ENCODE measurements around the gene REL.
"Not testable (repeated sequence)": the region's sequence is repeated elsewhere in the genome, so short reads cannot be mapped to it uniquely, and the experiment has no call there.

The REL gene

GRCh38 chr2:60926741-60927552, 45.6 kb downstream of the REL start:
- DNase-seq (ENCODE audit: low read depth): no peak

GRCh38 chr2:60932061-60932460, 50.7 kb downstream of the REL start:
- DNase-seq (ENCODE audit: low read depth): not testable (repeated sequence)

GRCh38 chr2:60932954-60933353, 51.6 kb downstream of the REL start:
- no peak for DNase-seq (ENCODE audit: low read depth)

GRCh38 chr2:60934165-60934722, 52.9 kb downstream of the REL start:
- no peak for DNase-seq (ENCODE audit: low read depth)

GRCh38 chr2:60936757-60937156, 55.4 kb downstream of the REL start:
- DNase-seq (ENCODE audit: low read depth): no peak

GRCh38 chr2:60938301-60938700, 56.9 kb downstream of the REL start:
- DNase-seq (ENCODE audit: low read depth): no peak

- DNase-seq (ENCODE audit: low read depth): no peak
Observed at GRCh38 chr2:60939622-60940021, 58.2 kb downstream of the REL start.

GRCh38 chr2:60945341-60945740, 64.0 kb downstream of the REL start:
- no peak for DNase-seq (ENCODE audit: low read depth)

- DNase-seq (ENCODE audit: low read depth): no peak
Observed at GRCh38 chr2:60947056-60947455, 65.7 kb downstream of the REL start.

- DNase-seq (ENCODE audit: low read depth): no peak
Observed at GRCh38 chr2:60948161-60948560, 66.8 kb downstream of the REL start.

- DNase-seq (ENCODE audit: low read depth): no peak
Observed at GRCh38 chr2:60948926-60949579, 67.7 kb downstream of the REL start.

- no peak for DNase-seq (ENCODE audit: low read depth)
Observed at GRCh38 chr2:60954139-60954538, 72.8 kb downstream of the REL start.

- no peak for DNase-seq (ENCODE audit: low read depth)
Observed at GRCh38 chr2:60957224-60957623, 75.8 kb downstream of the REL start.

- DNase-seq (ENCODE audit: low read depth): no peak
Observed at GRCh38 chr2:60957643-60958042, 76.3 kb downstream of the REL start.

- no peak for DNase-seq (ENCODE audit: low read depth)
Observed at GRCh38 chr2:60958361-60958760, 77.0 kb downstream of the REL start.

GRCh38 chr2:60958800-60959199, 77.4 kb downstream of the REL start:
- no peak for DNase-seq (ENCODE audit: low read depth)

GRCh38 chr2:60959501-60959900, 78.1 kb downstream of the REL start:
- DNase-seq (ENCODE audit: low read depth): no peak

GRCh38 chr2:60960706-60961105, 79.3 kb downstream of the REL start:
- no peak for DNase-seq (ENCODE audit: low read depth)

- DNase-seq (ENCODE audit: low read depth): no peak
Observed at GRCh38 chr2:60961457-60961856, 80.1 kb downstream of the REL start.

GRCh38 chr2:60962528-60962927, 81.2 kb downstream of the REL start:
- DNase-seq (ENCODE audit: low read depth): no peak

- DNase-seq (ENCODE audit: low read depth): no peak
Observed at GRCh38 chr2:60963190-60963589, 81.8 kb downstream of the REL start.

- no peak for DNase-seq (ENCODE audit: low read depth)
Observed at GRCh38 chr2:60964651-60965498, 83.5 kb downstream of the REL start.

GRCh38 chr2:60965499-60965785, 84.1 kb downstream of the REL start:
- DNase-seq (ENCODE audit: low read depth): no peak
